ENCODE results near the gene RIMOC1.
"Not testable (repeated sequence)": the region's sequence is repeated elsewhere in the genome, so short reads cannot be mapped to it uniquely, and the experiment has no call there.

The RIMOC1 gene

GRCh38 chr5:41891066-41891707 is 13.0 kb upstream of the RIMOC1 start:
- DNase-seq: no peak

- no peak for DNase-seq
These were observed 12.1 kb upstream of the RIMOC1 start for GRCh38 chr5:41892031-41892430.

- DNase-seq: no peak
These were observed 10.9 kb upstream of the RIMOC1 start for GRCh38 chr5:41893074-41893851.

GRCh38 chr5:41896230-41896629 is 7.9 kb upstream of the RIMOC1 start:
- DNase-seq: no peak

- DNase-seq: no peak
These were observed 707 bp upstream of the RIMOC1 start for GRCh38 chr5:41903382-41903891.

GRCh38 chr5:41906151-41906550 is 2.0 kb downstream of the RIMOC1 start:
- DNase-seq: no peak

GRCh38 chr5:41908374-41909079 is 4.4 kb downstream of the RIMOC1 start:
- no peak for DNase-seq

- DNase-seq: no peak
These were observed 14.0 kb downstream of the RIMOC1 start for GRCh38 chr5:41918105-41918504.

GRCh38 chr5:41921166-41921565 is 17.0 kb downstream of the RIMOC1 start:
- DNase-seq: no peak

- DNase-seq: no peak
These were observed 17.7 kb downstream of the RIMOC1 start for GRCh38 chr5:41921874-41922273.

GRCh38 chr5:41924526-41924871 is 20.4 kb downstream of the RIMOC1 start:
- DNase-seq: no peak

GRCh38 chr5:41924872-41925554 is 20.9 kb downstream of the RIMOC1 start, which contains the start of gene FBXO4:
TSS of gene FBXO4 (plus strand) at chr5:41925281. CDS start at chr5:41925310, 29 bp downstream.
- DNase-seq: peak; percentile 48

GRCh38 chr5:41925555-41925951 is 21.4 kb downstream of the RIMOC1 start:
- no peak for DNase-seq

GRCh38 chr5:41927604-41928003 is 23.5 kb downstream of the RIMOC1 start:
- no peak for DNase-seq

- DNase-seq: no peak
These were observed 24.9 kb downstream of the RIMOC1 start for GRCh38 chr5:41929035-41929434.

- no peak for DNase-seq
These were observed 28.6 kb downstream of the RIMOC1 start for GRCh38 chr5:41932770-41933169.

GRCh38 chr5:41935544-41935943 is 31.4 kb downstream of the RIMOC1 start:
- DNase-seq: no peak

- DNase-seq: no peak
These were observed 36.5 kb downstream of the RIMOC1 start for GRCh38 chr5:41940641-41941040.

- not testable (repeated sequence) for DNase-seq
These were observed 41.3 kb downstream of the RIMOC1 start for GRCh38 chr5:41945332-41945955.

- DNase-seq: no peak
These were observed 47.1 kb downstream of the RIMOC1 start for GRCh38 chr5:41951224-41951623.

Measured in cortex of kidney (tissue), 1 donor.